A673 (cell line): Measurements from ENCODE around the gene ADAM12. TPM values are rescaled to one million over a fixed set of nuclear protein-coding genes. Genes with fewer than 3 reads are reported as not detected.

ENCODE experiments used
- BruUV-seq: library from RNA; stranded (reverse); fragments of 400-500 nt; replicated peaks from 2 replicates; lab custom pipeline; 2021; lab: Mats Ljungman, UMichigan
- CTCF ChIA-PET: fragments of 300-600 bp; sonication (Branson Sonifier 250); formaldehyde crosslinking; loops from one replicate; lab custom pipeline; 2022; ENCODE audit warnings: antibody characterized with exemption; lab: Charles Lee
- POLR2A ChIA-PET: fragments of 300-600 bp; sonication (Branson Sonifier 250); formaldehyde crosslinking; loops from one replicate; lab custom pipeline; 2022; ENCODE audit warnings: antibody characterized with exemption; ENCODE audit not compliant: low non-redundant PET; lab: Charles Lee
- DNase-seq: peaks from one replicate; pipeline ENCODE4 v3.0.0-alpha.2; 2015; ENCODE audit warnings: low spot score
- H3K27ac ChIP-seq: fragments of 200-600 bp; sonication (generic); 2 replicates; pipeline ENCODE4 v1.5.1; 2016; ENCODE audit warnings: mixed run types, low read depth, mild to moderate bottlenecking, mixed read lengths, antibody characterized with exemption, low read length; ENCODE audit not compliant: poor library complexity, severe bottlenecking
- H3K27me3 ChIP-seq: fragments of 200-600 bp; sonication (generic); replicated peaks from 2 replicates; pipeline ENCODE4 v1.6.1; 2017; ENCODE audit warnings: mixed run types, low read depth, mild to moderate bottlenecking, mixed read lengths, antibody characterized with exemption, low read length; ENCODE audit not compliant: insufficient read depth, poor library complexity
- H3K36me3 ChIP-seq: fragments of 200-600 bp; sonication (generic); 2 replicates; pipeline ENCODE4 v1.6.1; 2016; ENCODE audit warnings: mixed run types, mild to moderate bottlenecking, mixed read lengths, antibody characterized with exemption, low read length; ENCODE audit not compliant: insufficient read depth, poor library complexity, severe bottlenecking
- H3K4me1 ChIP-seq: fragments of 200-600 bp; sonication (generic); 2 replicates; pipeline ENCODE4 v1.6.1; 2017; ENCODE audit warnings: mixed run types, mild to moderate bottlenecking, mixed read lengths, antibody characterized with exemption, low read length; ENCODE audit not compliant: insufficient read depth, poor library complexity, severe bottlenecking
- H3K4me3 ChIP-seq: fragments of 200-600 bp; sonication (generic); 2 replicates; pipeline ENCODE4 v1.5.1; 2016; ENCODE audit warnings: low read depth, mixed run types, mild to moderate bottlenecking, mixed read lengths, low read length; ENCODE audit not compliant: poor library complexity, severe bottlenecking
- H3K9me3 ChIP-seq: fragments of 200-600 bp; sonication (generic); 2 replicates; pipeline ENCODE4 v1.6.1; 2016; ENCODE audit warnings: mixed run types, low read depth, mild to moderate bottlenecking, mixed read lengths, antibody characterized with exemption, low read length; ENCODE audit not compliant: poor library complexity, severe bottlenecking
- EZH2 ChIP-seq: fragments of 200-600 bp; sonication (generic); IDR thresholded peaks from 2 replicates; pipeline ENCODE4 v1.6.1; 2017; ENCODE audit warnings: borderline replicate concordance, low read depth, mild to moderate bottlenecking, mixed read lengths, antibody characterized with exemption, low read length; ENCODE audit not compliant: poor library complexity, severe bottlenecking
- intact Hi-C: fragments of 100-400 bp; cut with micrococcal nuclease; formaldehyde crosslinking; loops from one replicate; pipeline ENCODE4 v1.10.0; 2022; ENCODE audit not compliant: unreplicated experiment
- total RNA-seq: library from RNA; stranded (reverse); gene quantifications from 2 replicates; pipeline ENCODE4 v1.2.3, GENCODE V29; 2021
- TF ChIP-seq, protein P1 (sequence below): fragments of 300-800, 200-600 bp; sonication (generic); conservative IDR thresholded peaks from 2 replicates; pipeline ENCODE4 v1.5.1; 2017; ENCODE audit warnings: low read depth, mild to moderate bottlenecking, antibody characterized with exemption, low read length, moderate library complexity, mixed read lengths

The ADAM12 gene
- total RNA-seq, 1 experiment from 2014 or later: 0.17 TPM

DNA sequence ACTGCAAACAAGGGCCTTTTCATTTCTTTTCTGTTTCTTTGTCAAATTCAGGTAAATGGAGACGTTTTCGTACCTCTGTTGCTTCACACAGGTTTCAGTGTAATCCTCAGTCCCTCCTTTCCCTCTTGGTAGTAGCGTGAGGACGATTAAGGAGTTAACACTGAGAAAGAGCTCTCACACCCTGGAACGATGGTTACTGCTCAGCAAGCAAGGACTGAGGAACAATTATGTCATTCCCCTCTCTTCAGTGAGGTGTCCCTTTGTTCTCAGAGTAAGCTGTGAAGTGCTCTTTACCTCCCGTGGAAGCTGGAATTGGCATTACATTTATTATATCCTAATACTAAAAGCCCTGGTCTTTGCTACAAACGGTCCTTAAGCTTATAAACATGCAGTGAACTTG is 396.0 kb downstream of the ADAM12 start:
- Histone ChIP-seq H3K4me1 (no peaks in the 10 kb centered on the region), H3K36me3 (no peaks in the 10 kb centered on the region), H3K27ac (no peak overlapping the region), H3K27me3 (no peaks in the 10 kb centered on the region), H3K4me3 (no peak overlapping the region), H3K9me3 (no peaks in the 10 kb centered on the region)
- no TSS peak for BruUV-seq
- intact Hi-C loops: no loop called here
- TF ChIP-seq, protein P1, sequence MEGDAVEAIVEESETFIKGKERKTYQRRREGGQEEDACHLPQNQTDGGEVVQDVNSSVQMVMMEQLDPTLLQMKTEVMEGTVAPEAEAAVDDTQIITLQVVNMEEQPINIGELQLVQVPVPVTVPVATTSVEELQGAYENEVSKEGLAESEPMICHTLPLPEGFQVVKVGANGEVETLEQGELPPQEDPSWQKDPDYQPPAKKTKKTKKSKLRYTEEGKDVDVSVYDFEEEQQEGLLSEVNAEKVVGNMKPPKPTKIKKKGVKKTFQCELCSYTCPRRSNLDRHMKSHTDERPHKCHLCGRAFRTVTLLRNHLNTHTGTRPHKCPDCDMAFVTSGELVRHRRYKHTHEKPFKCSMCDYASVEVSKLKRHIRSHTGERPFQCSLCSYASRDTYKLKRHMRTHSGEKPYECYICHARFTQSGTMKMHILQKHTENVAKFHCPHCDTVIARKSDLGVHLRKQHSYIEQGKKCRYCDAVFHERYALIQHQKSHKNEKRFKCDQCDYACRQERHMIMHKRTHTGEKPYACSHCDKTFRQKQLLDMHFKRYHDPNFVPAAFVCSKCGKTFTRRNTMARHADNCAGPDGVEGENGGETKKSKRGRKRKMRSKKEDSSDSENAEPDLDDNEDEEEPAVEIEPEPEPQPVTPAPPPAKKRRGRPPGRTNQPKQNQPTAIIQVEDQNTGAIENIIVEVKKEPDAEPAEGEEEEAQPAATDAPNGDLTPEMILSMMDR: no peak
- no peak for TF ChIP-seq EZH2
- POLR2A ChIA-PET: interaction anchor here (0.6 kb wide), 1 partner anchor 392 kb away, joined by 4 read pairs; no protein-coding TSS in a partner anchor
- CTCF ChIA-PET: no interaction called here
- DNase-seq: no peak

DNA sequence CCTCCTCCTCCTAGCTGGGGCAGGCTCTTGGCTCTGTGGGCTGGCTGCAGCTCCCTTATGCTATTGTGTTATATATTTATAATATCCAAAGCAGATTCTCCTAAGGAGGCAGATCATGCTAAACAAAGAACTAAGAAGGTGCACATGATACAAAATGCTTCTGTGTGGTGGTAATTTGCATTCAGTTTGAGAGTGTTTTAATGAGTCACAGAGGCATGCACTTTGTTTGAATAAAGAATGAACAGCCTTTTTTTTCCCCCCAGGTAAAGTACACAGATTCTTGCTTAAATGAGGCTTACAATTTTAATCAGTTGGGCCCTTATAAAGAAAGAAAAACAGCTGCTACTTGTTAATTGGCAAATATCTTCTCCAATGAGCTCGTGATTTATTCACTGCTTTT is 396.9 kb downstream of the ADAM12 start:
- no peak overlapping the region for H3K4me3 ChIP-seq
- H3K27me3 ChIP-seq: no peaks in the 10 kb centered on the region
- no TSS peak for BruUV-seq
- intact Hi-C loops: no loop called here
- H3K27ac ChIP-seq: no peak overlapping the region
- no peak for DNase-seq
- H3K36me3 ChIP-seq: no peaks in the 10 kb centered on the region
- H3K9me3 ChIP-seq: no peaks in the 10 kb centered on the region
- TF ChIP-seq EZH2: no peak
- TF ChIP-seq, protein P1: no peak
- H3K4me1 ChIP-seq: no peaks in the 10 kb centered on the region
- ChIA-PET POLR2A (no interaction called here), CTCF (no interaction called here)

- Histone ChIP-seq H3K36me3 (no peaks in the 10 kb centered on the region), H3K9me3 (no peaks in the 10 kb centered on the region), H3K27me3 (no peaks in the 10 kb centered on the region), H3K4me1 (no peaks in the 10 kb centered on the region), H3K4me3 (no peak overlapping the region), H3K27ac (no peak overlapping the region)
- intact Hi-C loops: no loop called here
- TF ChIP-seq, protein P1: no peak
- no peak for TF ChIP-seq EZH2
- ChIA-PET POLR2A (no interaction called here), CTCF (no interaction called here)
- no TSS peak for BruUV-seq
- DNase-seq: no peak
These were observed 397.3 kb downstream of the ADAM12 start for GRCh38 chr10:125990974-125991373.
